ENCODE data around the gene FLAD1. TPM values are rescaled to one million over a fixed set of nuclear protein-coding genes. Genes with fewer than 3 reads are reported as not detected.

FLAD1 gene
- total and polyA plus RNA-seq, 2 of the 4 experiments (the other 2 are of a cell fraction) = 26.3 to 37.3 TPM

DNA sequence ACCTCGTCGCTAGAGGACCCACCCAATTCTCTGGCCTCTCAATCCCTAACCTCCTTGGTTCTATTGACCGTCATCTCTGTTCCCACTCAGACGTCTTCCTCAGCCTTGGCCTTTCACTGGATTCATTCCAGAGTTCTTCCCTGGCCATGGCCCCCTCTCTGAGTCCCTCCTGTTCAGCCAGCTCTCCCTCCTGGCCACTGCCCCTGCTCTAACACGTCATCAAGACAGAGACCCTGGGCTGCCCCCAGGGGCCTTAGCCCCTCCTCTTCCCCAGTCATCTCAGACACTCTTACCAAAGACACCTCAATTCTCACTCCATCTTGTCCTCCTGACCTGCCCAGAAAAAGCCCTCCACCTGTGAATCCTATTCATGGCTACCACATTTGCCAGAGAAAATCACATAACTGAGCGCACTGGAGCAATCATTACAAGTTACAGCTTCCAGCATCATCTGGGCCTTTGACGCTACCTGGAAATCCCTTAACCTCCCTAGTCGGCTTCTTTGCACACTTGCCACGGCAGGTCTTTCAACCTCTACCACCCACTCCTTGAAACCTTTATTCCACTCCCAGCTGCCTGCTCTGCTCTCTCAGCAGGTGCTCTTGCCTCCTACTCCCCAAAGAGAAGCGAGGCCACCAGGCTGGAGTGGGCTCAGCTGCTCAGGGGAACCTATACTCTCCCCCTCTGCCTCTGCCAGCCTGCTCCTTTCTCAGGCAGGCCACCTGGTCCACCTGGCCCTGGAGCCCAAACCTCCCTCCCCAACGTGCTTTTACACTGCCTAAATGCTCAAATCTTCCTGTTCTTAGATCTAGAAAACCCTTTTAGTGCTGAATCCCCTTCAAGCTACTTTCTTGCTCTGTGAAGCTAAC is 36.5 kb downstream of the FLAD1 start:
- intact Hi-C loops (cut with micrococcal nuclease) = no loop called here
- in situ Hi-C loops (cut with MboI; ENCODE audit: low sequenced_read_pairs) = no loop called here

More for the DNA sequence above, 36.5 kb downstream of the FLAD1 start:
- Histone ChIP-seq H3K9me3 (ENCODE audit: control insufficient read depth, insufficient read depth, low read length) (no peaks in the 10 kb centered on the region), H3K4me2 (ENCODE audit: low read depth, low read length) (no peak overlapping the region), H3K27me3 (ENCODE audit: control insufficient read depth, insufficient read depth, low read length) (peaks cover 2% of the 10 kb centered on the region; the same call in 1 of the 2 replicates), H2BK120ac (ENCODE audit: low read depth, low read length) (no peak overlapping the region), H4K8ac (ENCODE audit: low read depth in 2 of 2, low read length in 2 of 2) (no peak overlapping the region), H3K9me1 (ENCODE audit: insufficient read depth, low read length) (peaks cover 2% of the 10 kb centered on the region; the same call in 1 of the 2 replicates), H4K91ac (ENCODE audit: insufficient read depth, low read depth, low read length) (no peak overlapping the region), H2BK20ac (ENCODE audit: low read depth, low read length) (no peak overlapping the region), H2AK5ac (ENCODE audit: low read depth, low read length) (no peak overlapping the region), H2AFZ (replicated peaks; ENCODE audit: low read length, poor library complexity) (no peak overlapping the region), H3K27ac (ENCODE audit: insufficient read depth, low read length) (no peak overlapping the region), H3K79me1 (ENCODE audit: low read depth in 1 of 2, low read length in 2 of 2) (no peaks in the 10 kb centered on the region; a peak in 1 of 4 replicates), H3K9ac (ENCODE audit: low read depth, low read length) (no peak overlapping the region), H4K5ac (ENCODE audit: low read depth, low read length) (no peak overlapping the region), H3K4me3 (ENCODE audit: insufficient read depth, low read depth, low read length) (no peak overlapping the region), H2AK9ac (replicated peaks; ENCODE audit: low read depth, low read length, poor library complexity) (peak overlapping the region; percentile 45), H3K4me1 (ENCODE audit: control insufficient read depth, insufficient read depth, low read length) (peaks cover 6% of the 10 kb centered on the region; the same call in 1 of the 2 replicates), H3K56ac (ENCODE audit: extremely low read depth, insufficient read depth, low read length) (no peak overlapping the region), H3K4ac (ENCODE audit: low read depth, low read length) (no peak overlapping the region), H3K36me3 (ENCODE audit: control insufficient read depth, insufficient read depth, low read length) (peaks cover 16% of the 10 kb centered on the region; the same call in 1 of the 2 replicates), H4K20me1 (ENCODE audit: insufficient read depth, low read length) (no peaks in the 10 kb centered on the region; the same call in 1 of the 2 replicates), H2BK5ac (ENCODE audit: low read depth, low read length, poor library complexity, severe bottlenecking) (no peak overlapping the region), H3K14ac (replicated peaks; ENCODE audit: low read depth, low read length) (0 out of 2 replicates have a peak overlapping the region, but pooled peaks have one; percentile 14), H3K23ac (ENCODE audit: low read depth, low read length) (no peak overlapping the region), H2BK15ac (ENCODE audit: low read depth, low read length) (no peak overlapping the region), H3K18ac (ENCODE audit: low read depth, low read length) (no peak overlapping the region)
- dilution Hi-C loops (cut with HindIII; ENCODE audit: low sequenced_read_pairs, unreplicated experiment) = no loop called here
- TF ChIP-seq CHD1 (IDR thresholded peaks at IDR 0.05; ENCODE audit: low read depth, low read length) = no peak
- TF ChIP-seq MAZ (IDR thresholded peaks at IDR 0.05; ENCODE audit: borderline replicate concordance, low read depth, low read length) = no peak
- TF ChIP-seq MAFK (IDR thresholded peaks at IDR 0.05; ENCODE audit: low read depth, low read length) = no peak
- DNase-seq (no peak), ATAC-seq (ENCODE audit: low read depth) (no peak)
- WGBS, 2 experiments (ENCODE audit: extremely low coverage in 2 of 2, insufficient read length in 1 of 2) = 80% methylated on average over 9 of the region's 11 CpGs; no CpG with 5 or more reads in 1 of the 2 experiments
- no TSS peak for BruUV-seq (replicated peaks)
- ChIA-PET CTCF (interaction anchor here (0.5 to 1.1 kb wide), 2 partner anchors 20 to 423 kb away, joined by 3 to 4 read pairs; no protein-coding TSS in a partner anchor), POLR2A (ENCODE audit: unreplicated experiment) (no interaction called here)
